Karpas-422 (cell line): Measurements from ENCODE around the gene KLHL14. TPM values are rescaled to one million over a fixed set of nuclear protein-coding genes. Genes with fewer than 3 reads are reported as not detected.

ENCODE experiments used
- DNase-seq: peaks from one replicate; pipeline ENCODE4 v3.0.0-alpha.2; 2015
- H2AFZ ChIP-seq: fragments of 200-600 bp; sonication (generic); 2 replicates; pipeline ENCODE4 v1.6.1; 2014; ENCODE audit warnings: antibody characterized with exemption, low read length, mixed read lengths
- H3K27ac ChIP-seq: fragments of 200-600 bp; sonication (generic); 2 replicates; pipeline ENCODE4 v1.5.1; 2014; ENCODE audit warnings: mild to moderate bottlenecking, low read length, moderate library complexity
- H3K27me3 ChIP-seq: fragments of 200-600 bp; sonication (generic); 2 replicates; pipeline ENCODE4 v1.6.1; 2014; ENCODE audit warnings: low read length, mixed read lengths
- H3K36me3 ChIP-seq: fragments of 200-600 bp; sonication (generic); 2 replicates; pipeline ENCODE4 v1.6.1; 2014; ENCODE audit warnings: low read length, mixed read lengths; ENCODE audit not compliant: insufficient read depth
- H3K4me1 ChIP-seq: fragments of 200-600 bp; sonication (generic); 2 replicates; pipeline ENCODE4 v1.6.1; 2014; ENCODE audit warnings: mild to moderate bottlenecking, low read length, mixed read lengths
- H3K4me2 ChIP-seq: fragments of 200-600 bp; sonication (generic); 2 replicates; pipeline ENCODE4 v1.6.1; 2014; ENCODE audit warnings: low read length, low read depth, mild to moderate bottlenecking; ENCODE audit not compliant: poor library complexity, severe bottlenecking
- H3K4me3 ChIP-seq: fragments of 200-600 bp; sonication (generic); 2 replicates; pipeline ENCODE4 v1.5.1; 2014; ENCODE audit warnings: mild to moderate bottlenecking, antibody characterized with exemption, low read length, mixed read lengths
- H3K79me2 ChIP-seq: fragments of 200-600 bp; sonication (generic); 2 replicates; pipeline ENCODE4 v1.6.1; 2014; ENCODE audit warnings: mild to moderate bottlenecking, low read length, mixed read lengths
- H3K9ac ChIP-seq: fragments of 200-600 bp; sonication (generic); 2 replicates; pipeline ENCODE4 v1.6.0; 2014; ENCODE audit warnings: low read length
- H3K9me2 ChIP-seq: fragments of 200-600 bp; sonication (generic), shearing (Covaris generic); replicated peaks from 2 replicates; pipeline ENCODE4 v1.6.0; 2014; ENCODE audit warnings: mild to moderate bottlenecking, low read length, moderate library complexity; ENCODE audit not compliant: insufficient read depth
- H3K9me3 ChIP-seq: fragments of 300-700, 200-600 bp; sonication (generic); 2 replicates; pipeline ENCODE4 v1.6.1; 2014; ENCODE audit warnings: low read length, mixed read lengths
- H4K20me1 ChIP-seq: fragments of 200-600 bp; sonication (generic); 2 replicates; pipeline ENCODE4 v1.6.1; 2014; ENCODE audit warnings: mild to moderate bottlenecking, antibody characterized with exemption, low read length, low read depth; ENCODE audit not compliant: insufficient read depth
- total RNA-seq: library from RNA; depleted of rRNA; stranded (reverse); fragments of >200 nt; shearing (Covaris generic); gene quantifications from 2 replicates; pipeline ENCODE4 v1.2.3, GENCODE V29; 2014; ENCODE audit warnings: low replicate concordance

KLHL14 gene
- total RNA-seq, 1 experiment from 2014 or later, result 17.2 TPM

DNA sequence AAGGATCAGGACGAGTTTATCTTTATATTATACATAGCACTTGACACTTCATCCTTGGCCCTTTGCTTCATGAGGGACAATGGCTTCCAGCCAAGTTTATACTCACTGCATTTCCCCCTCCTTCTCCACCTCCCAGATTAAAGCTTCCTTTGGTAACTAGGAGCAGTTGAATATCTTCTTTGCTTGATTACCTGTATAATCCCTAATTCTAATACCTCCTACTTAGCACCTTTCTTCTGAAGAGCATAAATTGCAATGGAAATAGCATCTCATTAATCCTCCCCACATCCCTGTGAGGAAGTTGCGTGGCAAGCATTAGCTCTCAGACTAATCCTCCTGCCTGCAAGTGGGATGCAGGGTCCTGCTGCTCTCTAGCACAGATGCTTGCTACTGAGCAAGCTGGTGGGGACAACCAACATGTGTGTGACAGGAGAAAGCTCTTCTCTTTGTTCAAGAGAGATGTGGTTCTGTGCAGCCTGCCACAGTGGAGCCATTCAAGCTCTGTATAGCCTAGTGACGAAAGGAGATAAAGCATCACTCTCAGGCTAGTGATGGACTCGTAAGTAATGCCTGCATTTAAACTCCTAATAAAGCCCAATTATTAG, 19.1 kb downstream of the KLHL14 start:
- Histone ChIP-seq H3K27me3 (no peaks in the 10 kb centered on the region), H3K4me3 (0 out of 2 replicates have a peak overlapping the region, but pooled peaks have one; percentile 5), H4K20me1 (no peaks in the 10 kb centered on the region), H3K36me3 (0 out of 2 replicates have a peak, but pooled peaks cover 4% of the 10 kb centered on the region), H3K4me1 (peaks cover 55% of the 10 kb centered on the region), H3K9me2 (no peaks in the 10 kb centered on the region), H2AFZ (no peak overlapping the region), H3K4me2 (peak overlapping the region; percentile 47), H3K9ac (no peak overlapping the region), H3K27ac (no peak overlapping the region), H3K9me3 (no peaks in the 10 kb centered on the region), H3K79me2 (no peaks in the 10 kb centered on the region)
- DNase-seq, result peak; percentile 60

DNA sequence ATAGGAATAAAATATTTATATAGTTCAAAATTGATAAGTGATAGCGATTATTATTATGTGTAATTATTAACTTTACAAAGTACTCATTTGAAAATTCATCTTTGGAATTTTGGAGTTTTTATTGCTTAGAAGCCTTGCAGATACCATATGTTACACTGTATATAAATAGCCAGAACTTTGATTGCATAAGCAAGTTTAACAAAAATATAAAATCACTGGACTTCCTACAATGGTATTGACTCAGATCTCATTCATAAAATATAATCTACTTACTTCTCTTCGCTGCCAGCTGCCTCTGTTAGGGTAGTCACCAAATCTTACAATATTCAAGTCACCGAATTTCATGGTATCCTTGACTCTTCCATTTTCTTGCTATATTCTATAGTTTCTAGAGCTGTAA, 22.5 kb downstream of the KLHL14 start:
- H3K4me2 ChIP-seq, result no peak overlapping the region
- no peaks in the 10 kb centered on the region for H3K36me3 ChIP-seq
- H3K27me3 ChIP-seq, result no peaks in the 10 kb centered on the region
- H3K9ac ChIP-seq, result no peak overlapping the region
- H2AFZ ChIP-seq, result no peak overlapping the region
- H3K27ac ChIP-seq, result no peak overlapping the region
- no peaks in the 10 kb centered on the region for H3K79me2 ChIP-seq
- no peaks in the 10 kb centered on the region for H3K9me2 ChIP-seq
- no peak overlapping the region for H3K4me3 ChIP-seq
- no peaks in the 10 kb centered on the region for H4K20me1 ChIP-seq
- H3K4me1 ChIP-seq, result peaks cover 23% of the 10 kb centered on the region
- DNase-seq, result no peak
- no peaks in the 10 kb centered on the region for H3K9me3 ChIP-seq

DNA sequence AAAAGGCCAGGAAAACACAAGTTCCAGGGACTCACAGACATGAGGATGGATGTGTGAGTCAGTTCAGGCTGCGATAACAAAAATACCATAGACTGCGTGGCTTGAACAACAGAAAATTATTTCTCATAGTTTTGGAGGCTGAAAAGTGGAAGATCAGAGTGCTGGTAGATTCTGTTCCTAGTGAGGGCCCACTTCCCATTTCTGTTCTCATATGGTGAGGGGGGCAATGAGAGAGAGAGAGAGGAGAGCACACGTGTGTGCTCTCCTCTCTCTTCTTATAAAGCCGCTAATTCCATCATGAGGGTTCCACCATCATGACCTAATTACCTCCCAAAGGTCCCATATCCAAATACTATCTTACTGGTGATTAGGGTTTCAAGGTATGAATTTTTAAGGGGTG, 23.0 kb downstream of the KLHL14 start:
- H2AFZ ChIP-seq, result no peak overlapping the region
- H3K27ac ChIP-seq, result no peak overlapping the region
- H3K9me2 ChIP-seq, result no peaks in the 10 kb centered on the region
- H3K36me3 ChIP-seq, result no peaks in the 10 kb centered on the region
- H3K4me3 ChIP-seq, result no peak overlapping the region
- H3K79me2 ChIP-seq, result no peaks in the 10 kb centered on the region
- no peak for DNase-seq
- H3K4me1 ChIP-seq, result peaks cover 18% of the 10 kb centered on the region
- H3K4me2 ChIP-seq, result no peak overlapping the region
- H4K20me1 ChIP-seq, result no peaks in the 10 kb centered on the region
- H3K9me3 ChIP-seq, result no peaks in the 10 kb centered on the region
- no peaks in the 10 kb centered on the region for H3K27me3 ChIP-seq
- H3K9ac ChIP-seq, result no peak overlapping the region

DNA sequence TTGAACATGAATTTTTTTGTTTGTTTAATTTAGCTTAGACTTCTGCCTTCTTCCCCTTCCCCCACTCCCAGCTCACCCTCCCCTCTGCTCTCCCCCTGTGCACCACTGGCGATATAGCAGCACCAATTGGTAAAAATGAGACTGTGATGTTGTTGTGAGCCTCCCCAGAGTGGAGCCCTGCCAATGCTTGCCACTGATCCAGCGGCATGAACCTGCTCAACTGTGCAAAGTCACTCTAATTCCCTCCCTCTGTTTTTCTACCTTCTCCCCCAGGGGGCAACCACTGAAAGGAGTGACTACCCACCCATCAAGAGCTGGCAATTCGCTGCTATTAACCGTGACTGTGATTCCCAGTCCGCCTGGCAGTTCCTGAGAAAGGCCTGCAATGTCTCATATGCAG, 30.2 kb downstream of the KLHL14 start:
- no peak overlapping the region for H3K27ac ChIP-seq
- H3K36me3 ChIP-seq, result no peaks in the 10 kb centered on the region
- H3K9ac ChIP-seq, result no peak overlapping the region
- H4K20me1 ChIP-seq, result no peaks in the 10 kb centered on the region
- H3K9me3 ChIP-seq, result no peaks in the 10 kb centered on the region
- no peak overlapping the region for H2AFZ ChIP-seq
- H3K79me2 ChIP-seq, result no peaks in the 10 kb centered on the region
- no peak for DNase-seq
- H3K9me2 ChIP-seq, result no peaks in the 10 kb centered on the region
- H3K4me3 ChIP-seq, result no peak overlapping the region
- H3K27me3 ChIP-seq, result no peaks in the 10 kb centered on the region
- no peak overlapping the region for H3K4me2 ChIP-seq
- peaks cover 4% of the 10 kb centered on the region; the same call in 1 of the 2 replicates for H3K4me1 ChIP-seq

DNA sequence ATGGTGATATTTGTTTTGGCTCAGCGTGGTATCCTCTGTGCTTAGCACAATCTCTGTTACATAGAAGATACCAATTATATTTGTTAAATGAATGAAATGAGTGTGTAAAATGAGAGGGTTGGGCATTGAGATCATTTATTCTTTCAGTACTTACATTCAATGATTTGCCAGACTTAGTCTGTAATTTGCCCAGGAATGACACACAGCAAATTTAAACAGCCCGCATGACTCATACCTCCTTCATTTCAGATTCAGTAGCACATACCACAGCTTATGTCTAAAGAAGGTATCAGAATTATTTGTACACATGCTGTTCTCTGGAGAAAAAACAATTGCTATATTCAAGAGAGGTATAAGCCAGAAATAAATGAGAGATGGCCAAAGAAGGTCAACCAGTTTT, 37.0 kb downstream of the KLHL14 start:
- Histone ChIP-seq H3K9me2 (no peaks in the 10 kb centered on the region), H3K27me3 (no peaks in the 10 kb centered on the region), H3K36me3 (no peaks in the 10 kb centered on the region), H3K9ac (no peak overlapping the region), H3K9me3 (no peaks in the 10 kb centered on the region), H4K20me1 (no peaks in the 10 kb centered on the region), H3K27ac (no peak overlapping the region), H3K79me2 (no peaks in the 10 kb centered on the region), H2AFZ (no peak overlapping the region), H3K4me3 (no peak overlapping the region), H3K4me2 (no peak overlapping the region), H3K4me1 (peaks cover 11% of the 10 kb centered on the region)
- no peak for DNase-seq

DNA sequence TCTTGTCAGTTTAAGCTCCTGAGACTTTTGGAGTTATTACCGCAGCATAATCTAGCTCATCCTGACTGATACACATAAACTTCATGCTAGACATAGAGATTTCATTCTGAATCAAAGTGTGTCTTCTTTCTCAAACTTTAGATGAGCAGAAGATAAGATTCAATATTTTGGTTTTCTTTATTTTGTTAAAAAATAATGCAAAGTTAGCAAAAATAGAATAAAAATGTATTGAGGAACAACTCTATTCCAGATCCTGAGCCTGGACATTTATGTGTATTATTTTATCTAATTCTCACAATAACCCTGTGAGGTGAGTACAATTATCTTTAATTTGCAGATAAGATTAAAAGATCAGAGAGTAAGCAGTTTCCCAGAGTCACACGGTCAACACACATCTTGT, 38.4 kb downstream of the KLHL14 start:
- Histone ChIP-seq H3K4me3 (no peak overlapping the region), H3K27ac (no peak overlapping the region), H3K27me3 (no peaks in the 10 kb centered on the region), H4K20me1 (no peaks in the 10 kb centered on the region), H3K4me2 (no peak overlapping the region), H3K9ac (no peak overlapping the region), H3K4me1 (peaks cover 22% of the 10 kb centered on the region), H3K9me3 (no peaks in the 10 kb centered on the region), H3K36me3 (no peaks in the 10 kb centered on the region), H2AFZ (no peak overlapping the region), H3K9me2 (no peaks in the 10 kb centered on the region), H3K79me2 (no peaks in the 10 kb centered on the region)
- no peak for DNase-seq

DNA sequence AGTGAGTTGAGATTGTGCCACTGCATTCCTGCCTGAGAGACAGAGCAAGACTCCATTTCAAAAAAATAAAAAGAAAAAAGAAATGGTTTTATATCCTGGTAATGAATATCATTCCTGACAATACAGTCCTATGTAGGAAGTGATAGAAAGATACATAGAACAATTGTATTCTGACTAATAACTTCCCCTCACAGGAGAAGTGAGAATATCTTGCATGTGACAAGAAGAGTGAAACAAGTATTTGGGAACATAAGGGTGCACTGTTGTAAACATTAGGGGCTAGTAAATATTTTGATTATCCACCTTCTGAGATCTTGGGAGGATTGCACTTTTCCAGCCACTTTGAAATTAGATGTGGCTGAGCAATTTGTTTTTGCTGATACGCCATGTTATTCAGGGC, 40.7 kb downstream of the KLHL14 start:
- DNase-seq, result no peak
- H3K27ac ChIP-seq, result no peak overlapping the region
- no peaks in the 10 kb centered on the region for H3K36me3 ChIP-seq
- peaks cover 18% of the 10 kb centered on the region for H3K4me1 ChIP-seq
- H3K79me2 ChIP-seq, result no peaks in the 10 kb centered on the region
- H3K9ac ChIP-seq, result no peak overlapping the region
- H3K27me3 ChIP-seq, result no peaks in the 10 kb centered on the region
- no peaks in the 10 kb centered on the region for H4K20me1 ChIP-seq
- H3K9me2 ChIP-seq, result no peaks in the 10 kb centered on the region
- H3K9me3 ChIP-seq, result no peaks in the 10 kb centered on the region
- H3K4me2 ChIP-seq, result no peak overlapping the region
- H2AFZ ChIP-seq, result no peak overlapping the region
- H3K4me3 ChIP-seq, result no peak overlapping the region

DNA sequence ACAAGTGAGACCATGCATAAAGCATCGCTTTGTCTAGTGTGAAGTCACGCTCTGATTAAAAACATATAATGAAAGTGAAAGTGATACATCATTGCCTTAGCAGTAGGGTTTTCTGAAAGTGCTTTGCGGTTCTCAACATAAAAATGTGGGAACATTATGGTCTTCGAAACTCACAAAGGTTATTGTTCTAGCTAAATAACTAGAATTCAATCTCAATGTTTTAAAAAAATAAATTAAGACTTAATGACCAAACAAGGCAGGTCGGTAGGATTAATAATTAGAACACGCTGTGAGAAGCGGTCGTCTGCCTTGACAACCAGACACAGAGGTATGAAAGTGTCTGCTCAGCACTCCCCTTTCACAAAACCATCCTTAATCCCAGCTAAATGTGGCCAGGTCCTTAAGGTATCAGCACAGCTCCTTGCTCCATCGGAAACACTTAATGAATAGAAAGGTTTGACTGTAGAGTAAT, 42.2 kb downstream of the KLHL14 start:
- H3K36me3 ChIP-seq, result no peaks in the 10 kb centered on the region
- H3K27me3 ChIP-seq, result no peaks in the 10 kb centered on the region
- no peaks in the 10 kb centered on the region for H4K20me1 ChIP-seq
- peak overlapping the region; percentile 41 for H2AFZ ChIP-seq
- H3K9me2 ChIP-seq, result no peaks in the 10 kb centered on the region
- H3K4me1 ChIP-seq, result peaks cover 18% of the 10 kb centered on the region
- H3K9me3 ChIP-seq, result no peaks in the 10 kb centered on the region
- no peaks in the 10 kb centered on the region for H3K79me2 ChIP-seq
- H3K4me3 ChIP-seq, result peak overlapping the region; percentile 59
- peak overlapping the region; percentile 76 for H3K4me2 ChIP-seq
- DNase-seq, result peak; percentile 78
- 0 out of 2 replicates have a peak overlapping the region, but pooled peaks have one; percentile 12 for H3K27ac ChIP-seq
- H3K9ac ChIP-seq, result peak overlapping the region; percentile 58
